CD4-positive, alpha-beta T cell treated with Interleukin-12 subunit alpha and Interleukin-12 subunit beta, for 1 hour (primary cell): ENCODE results near the gene SDS.

Experiments
- DNase-seq: peaks from one replicate; pipeline ENCODE4 v3.0.0-alpha.2; 2020

Gene SDS

DNA sequence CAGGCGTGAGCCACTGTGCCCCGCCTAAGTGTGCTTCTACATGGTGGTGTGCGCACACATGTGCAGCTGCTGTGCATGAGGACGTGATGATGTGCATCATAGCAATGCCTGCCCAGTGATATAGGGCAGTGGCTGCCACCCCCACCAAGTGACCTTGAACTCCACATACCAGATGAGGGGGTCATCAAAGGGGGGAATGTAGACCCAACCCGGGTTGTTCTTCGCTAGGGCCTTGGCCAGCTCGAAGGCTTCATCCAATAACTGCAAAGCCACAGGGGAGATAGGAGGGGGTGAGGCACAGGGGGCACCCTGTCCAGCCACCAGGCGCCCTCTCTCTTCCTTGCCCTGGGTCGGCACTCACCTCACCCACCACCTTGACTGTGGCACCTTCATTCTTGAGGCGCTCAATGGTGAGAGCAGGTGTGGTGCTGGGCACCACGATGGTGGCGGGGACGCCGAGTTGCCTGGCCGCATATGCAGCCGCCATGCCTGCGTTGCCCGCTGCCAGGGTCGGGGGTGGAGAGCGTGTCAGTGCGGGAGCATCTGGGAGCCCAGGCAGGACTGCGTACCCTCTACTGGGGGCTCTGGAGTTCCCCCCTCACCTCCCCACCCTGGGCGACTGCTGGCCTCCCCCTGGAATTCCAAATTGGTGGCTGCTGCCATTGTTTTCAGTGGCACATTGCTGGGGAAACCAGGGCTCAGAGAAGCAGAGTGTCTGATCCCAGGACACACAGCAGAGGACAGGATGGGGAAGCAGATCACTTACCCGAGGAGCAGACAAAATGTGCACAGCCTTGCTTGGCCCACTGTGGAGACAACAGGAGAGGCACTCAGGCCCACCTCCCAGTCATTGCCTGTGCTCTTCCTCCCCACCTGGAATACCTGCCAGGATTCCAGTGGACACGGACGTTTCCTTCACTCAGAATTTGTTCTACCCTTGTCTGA is 5.1 kb downstream of the SDS start:
- no peak for DNase-seq

GRCh38 chr12:113397497-113398197 is 6.0 kb downstream of the SDS start:
- DNase-seq, result no peak

- no peak for DNase-seq
Measured at GRCh38 chr12:113396828-113397496, 6.7 kb downstream of the SDS start.

GRCh38 chr12:113396200-113396599 is 7.5 kb downstream of the SDS start:
- DNase-seq, result no peak

- no peak for DNase-seq
Measured at GRCh38 chr12:113395119-113395518, 8.6 kb downstream of the SDS start.

DNA sequence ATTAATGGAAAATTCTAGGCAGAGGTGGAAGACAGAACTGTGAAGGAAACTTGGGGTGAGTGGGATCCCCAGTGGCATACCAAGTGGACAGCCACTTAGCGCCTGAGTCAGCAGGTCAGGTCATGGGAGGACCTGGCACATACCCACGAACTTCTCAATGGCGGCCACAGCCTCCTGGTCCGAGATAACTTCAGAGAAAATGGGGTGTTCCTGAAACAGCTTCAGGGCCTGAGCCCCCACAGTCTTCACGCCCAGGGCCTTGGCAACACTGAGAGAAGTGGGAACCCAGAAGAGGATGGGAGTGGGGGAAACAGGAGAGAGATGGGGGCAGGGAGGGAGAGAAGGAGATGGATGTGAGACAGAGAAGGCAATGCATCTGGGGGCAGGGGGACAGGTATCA is 9.9 kb downstream of the SDS start:
- no peak for DNase-seq

- no peak for DNase-seq
Measured at GRCh38 chr12:113392988-113393579, 10.6 kb downstream of the SDS start.

- DNase-seq, result no peak
Measured at GRCh38 chr12:113392520-113392919, 11.2 kb downstream of the SDS start.

DNA sequence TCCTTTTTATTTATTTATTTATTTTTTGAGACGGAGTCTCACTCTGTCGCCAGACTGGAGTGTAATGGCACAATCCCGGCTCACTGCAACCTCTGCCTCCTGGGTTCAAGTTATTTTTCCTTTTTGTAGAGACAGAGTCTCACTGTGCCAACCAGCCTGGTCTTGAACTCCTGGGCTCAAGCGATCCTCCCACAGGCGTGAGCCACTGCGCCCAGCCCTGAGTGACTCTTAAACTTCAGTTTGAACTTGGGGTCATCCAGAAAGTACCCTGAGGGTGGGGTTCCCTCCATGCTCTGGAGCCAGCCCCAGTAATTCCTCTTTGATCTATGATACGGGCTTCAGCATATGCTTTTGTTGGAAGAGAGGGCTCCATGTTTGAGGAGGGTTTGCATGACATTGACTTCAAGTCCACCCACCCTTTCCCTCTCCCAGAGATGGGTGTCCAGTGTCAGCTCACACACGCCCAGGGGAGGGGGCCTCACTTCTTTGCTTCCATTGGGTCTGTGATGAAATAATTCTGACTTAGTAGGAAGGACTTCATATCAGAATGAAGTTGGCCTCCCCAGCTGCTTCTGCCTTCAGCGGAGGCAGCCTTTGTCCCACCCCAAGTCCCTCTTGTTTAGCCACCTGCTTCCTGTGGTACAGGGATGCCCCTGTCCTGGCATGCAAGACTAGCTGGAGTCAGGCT is 11.9 kb downstream of the SDS start:
- DNase-seq, result no peak

GRCh38 chr12:113391145-113391544 is 12.5 kb downstream of the SDS start:
- no peak for DNase-seq

DNA sequence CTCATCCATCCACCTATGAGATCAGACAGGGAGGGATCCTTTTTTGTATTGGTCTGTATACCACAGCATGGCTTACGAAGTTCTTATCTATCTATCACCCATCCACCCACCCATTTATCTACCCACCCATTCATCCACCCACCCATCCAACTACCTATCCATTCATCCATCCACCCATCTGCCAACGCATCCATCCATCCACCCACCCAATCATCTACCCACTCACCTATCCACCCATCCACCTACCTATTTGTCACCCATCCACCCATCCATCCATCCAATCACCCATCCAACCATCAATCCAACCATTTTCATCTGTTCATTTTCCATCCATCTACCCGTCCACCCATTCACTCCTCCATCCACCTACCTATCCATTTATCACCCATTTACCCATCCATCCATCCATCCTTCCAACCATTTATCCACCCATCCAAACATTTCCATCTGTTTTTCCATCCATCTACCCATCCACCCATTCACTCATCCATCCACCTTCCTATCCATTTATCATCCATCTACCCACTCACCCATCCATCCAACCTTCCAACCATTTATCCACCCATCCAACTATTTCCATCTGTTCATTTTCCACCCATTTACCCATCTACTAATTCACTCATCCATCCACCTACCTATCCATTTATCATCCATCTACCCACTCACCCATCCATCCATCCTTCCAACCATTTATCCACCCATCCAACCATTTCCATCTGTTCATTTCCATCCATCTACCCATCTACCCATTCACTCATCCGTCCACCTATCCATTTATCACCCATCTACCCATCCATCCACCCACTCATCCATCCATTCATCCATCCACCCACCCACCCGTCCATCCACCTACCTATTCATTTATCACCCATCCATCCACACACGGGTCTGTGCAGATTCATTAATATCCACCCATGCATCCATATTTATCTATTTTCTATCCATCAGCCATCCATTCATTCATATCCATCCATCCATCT is 13.3 kb downstream of the SDS start:
- DNase-seq, result no peak

GRCh38 chr12:113388351-113388750 is 15.3 kb downstream of the SDS start:
- no peak for DNase-seq

DNA sequence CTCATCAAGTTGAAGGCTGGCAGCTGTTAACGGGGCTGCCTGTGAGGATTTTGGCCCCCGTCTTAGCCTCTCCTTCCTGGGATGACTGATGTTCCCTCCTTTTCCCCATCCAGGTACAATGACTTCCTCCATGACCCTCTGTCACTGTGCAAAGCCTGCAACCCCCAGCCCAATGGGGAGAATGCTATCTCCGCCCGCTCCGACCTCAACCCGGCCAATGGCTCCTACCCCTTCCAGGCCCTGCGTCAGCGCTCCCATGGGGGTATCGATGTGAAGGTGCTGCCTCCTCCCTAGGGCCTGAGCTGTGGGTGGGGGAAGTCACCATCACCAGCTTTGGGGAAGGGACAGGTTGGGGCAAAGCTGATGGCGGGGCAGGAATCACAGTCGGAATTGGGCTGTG is 16.1 kb downstream of the SDS start:
- no peak for DNase-seq

DNA sequence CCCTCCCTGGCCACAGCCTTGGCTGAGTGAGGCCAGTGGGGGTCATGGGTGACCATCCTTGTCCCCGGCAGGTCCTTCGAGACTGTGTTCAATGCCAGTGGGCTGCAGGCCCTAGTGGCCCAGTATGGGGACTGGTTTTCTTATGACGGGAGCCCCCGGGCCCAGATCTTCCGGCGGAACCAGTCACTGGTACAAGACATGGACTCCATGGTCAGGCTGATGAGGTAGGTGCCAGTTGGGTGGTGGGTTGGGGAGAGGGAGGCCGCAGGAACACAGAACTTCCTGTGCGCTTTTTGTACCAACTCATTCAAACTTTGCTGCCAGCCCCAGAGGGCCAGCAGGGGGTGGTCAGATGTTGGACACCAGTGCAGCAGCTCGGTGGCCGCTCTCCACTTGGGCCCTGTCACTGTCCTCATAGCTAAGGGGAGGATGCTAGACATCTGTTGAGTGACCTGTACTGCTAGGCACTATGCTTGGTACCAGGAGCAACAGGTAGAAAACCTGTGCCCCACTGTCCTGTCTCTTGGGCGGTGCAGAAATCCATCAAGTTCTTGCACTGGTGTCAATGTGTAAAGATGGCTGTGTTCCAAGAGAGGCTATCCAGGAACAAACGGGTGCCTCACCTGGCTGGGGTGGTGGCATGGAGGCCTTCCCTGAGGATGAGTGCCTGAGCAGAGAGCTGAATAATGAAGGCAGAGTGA is 16.7 kb downstream of the SDS start:
- DNase-seq, result no peak

GRCh38 chr12:113385282-113385882 is 18.3 kb downstream of the SDS start:
- no peak for DNase-seq

DNA sequence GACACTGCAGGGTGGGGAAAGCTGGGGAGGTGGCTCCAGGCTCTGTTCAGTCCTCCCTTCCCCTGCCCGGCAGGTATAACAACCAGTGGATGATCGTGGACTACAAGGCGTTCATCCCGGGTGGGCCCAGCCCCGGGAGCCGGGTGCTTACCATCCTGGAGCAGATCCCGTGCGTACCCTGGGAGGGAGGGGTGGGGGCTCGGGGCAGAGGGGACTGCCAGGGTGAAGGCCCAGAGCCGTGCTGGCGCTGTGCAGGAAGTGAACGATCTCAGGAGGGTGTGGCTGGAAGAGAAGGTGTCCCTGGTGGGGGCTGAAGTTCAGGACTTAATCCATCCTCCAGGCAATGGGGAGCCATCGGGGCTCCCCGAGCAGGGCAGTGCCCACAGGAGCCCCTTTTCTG is 18.9 kb downstream of the SDS start:
- no peak for DNase-seq

DNA sequence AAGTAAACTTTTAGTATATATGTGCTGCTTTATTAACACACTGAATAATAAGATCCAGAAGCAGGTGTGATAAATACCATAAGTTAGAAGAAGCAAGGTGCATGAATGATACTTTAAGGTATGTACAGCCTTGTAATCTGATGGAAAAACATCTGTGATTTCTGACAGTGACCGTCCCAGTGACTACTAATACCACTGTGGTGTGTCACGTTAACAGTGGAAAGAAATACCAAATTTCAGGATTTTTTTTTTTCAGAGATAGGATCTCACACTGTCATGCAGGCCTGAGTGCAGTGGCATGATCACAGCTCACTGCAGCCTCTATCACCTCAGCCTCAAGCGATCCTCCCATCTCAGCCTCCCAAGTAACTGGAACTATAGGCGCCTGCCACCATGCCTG is 21.5 kb downstream of the SDS start:
- DNase-seq, result no peak

- no peak for DNase-seq
Measured at GRCh38 chr12:113381220-113381619, 22.5 kb downstream of the SDS start.

- DNase-seq, result no peak
Measured at GRCh38 chr12:113378291-113378690, 25.4 kb downstream of the SDS start.

DNA sequence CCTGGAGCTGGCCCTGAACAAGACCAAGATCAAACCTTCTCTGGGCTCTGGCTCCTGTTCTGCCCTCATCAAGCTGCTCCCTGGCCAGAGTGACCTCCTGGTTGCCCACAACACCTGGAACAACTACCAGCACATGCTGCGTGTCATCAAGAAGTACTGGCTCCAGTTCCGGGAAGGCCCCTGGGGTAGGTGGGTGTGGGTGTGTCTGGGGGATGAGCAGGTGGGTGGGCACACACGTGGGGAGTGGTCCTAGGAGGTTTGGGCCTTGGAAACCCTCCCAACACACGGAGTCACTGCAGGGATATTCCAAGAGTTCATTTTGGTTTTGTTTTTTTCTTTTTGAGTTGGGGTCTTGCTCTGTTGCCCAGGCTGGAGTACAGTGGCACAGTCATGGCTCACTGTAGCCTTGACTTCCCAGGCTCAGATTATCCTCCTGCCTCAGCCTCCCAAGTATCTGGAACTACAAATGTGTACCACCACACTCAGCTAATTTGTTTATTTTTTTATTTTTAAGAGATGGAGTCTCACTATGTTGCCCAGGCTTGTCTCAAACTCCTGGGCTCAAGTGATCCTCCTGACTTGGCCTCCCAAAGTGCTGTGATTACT is 28.8 kb downstream of the SDS start:
- DNase-seq, result no peak
